HG03342 (cell line): ENCODE measurements around the gene HSPA12B.

Experiments used
- ATAC-seq: cut with Tn5 transposase; IDR thresholded peaks from one replicate; pipeline ENCODE4 v1.9.1; 2021; ENCODE audit warnings: mild to moderate bottlenecking, moderate library complexity; ENCODE audit not compliant: unreplicated experiment

HSPA12B gene

DNA sequence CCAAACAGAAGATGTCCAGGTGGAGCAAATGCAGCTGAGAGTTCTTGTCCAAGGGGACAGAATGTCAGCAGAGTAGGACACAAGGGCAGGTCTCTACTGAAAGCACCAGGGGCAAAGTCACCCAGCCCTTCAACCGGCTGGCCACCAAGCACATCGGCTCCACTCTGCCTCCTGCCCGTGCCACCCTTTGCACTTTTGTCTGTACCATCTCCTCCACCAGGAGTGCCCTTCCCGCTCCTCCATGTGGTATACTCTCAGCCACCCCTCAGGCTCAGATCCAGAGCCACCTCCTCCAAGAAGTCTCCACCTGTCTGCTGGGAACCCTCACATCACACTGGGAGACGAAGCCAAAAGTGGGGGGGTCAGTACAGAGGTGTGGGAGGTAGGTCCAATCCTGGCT lies 4.1 kb upstream of the HSPA12B start:
- no peak for ATAC-seq

DNA sequence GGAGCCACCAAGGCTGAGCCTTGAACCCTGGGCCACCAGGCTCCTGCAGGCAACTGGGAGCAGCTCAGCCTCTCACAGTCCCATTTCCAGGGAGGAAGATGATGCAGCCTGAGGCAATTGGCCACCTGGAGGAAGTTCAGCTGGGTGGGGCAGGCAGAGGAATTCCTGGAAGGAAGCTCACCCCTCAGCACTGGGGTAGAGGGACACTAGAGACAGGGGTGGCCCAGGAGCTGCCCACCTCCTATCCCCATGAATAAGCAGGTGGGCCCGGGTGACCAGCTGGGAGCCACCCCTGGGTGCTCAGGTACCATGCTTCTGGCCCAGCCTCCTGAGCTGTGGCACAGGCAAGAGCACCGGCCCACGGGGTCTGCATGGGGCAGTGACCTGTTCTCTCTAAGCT lies 3.6 kb upstream of the HSPA12B start:
- ATAC-seq, result no peak

GRCh38 chr20:3729378-3729777 lies 3.1 kb upstream of the HSPA12B start:
- no peak for ATAC-seq

DNA sequence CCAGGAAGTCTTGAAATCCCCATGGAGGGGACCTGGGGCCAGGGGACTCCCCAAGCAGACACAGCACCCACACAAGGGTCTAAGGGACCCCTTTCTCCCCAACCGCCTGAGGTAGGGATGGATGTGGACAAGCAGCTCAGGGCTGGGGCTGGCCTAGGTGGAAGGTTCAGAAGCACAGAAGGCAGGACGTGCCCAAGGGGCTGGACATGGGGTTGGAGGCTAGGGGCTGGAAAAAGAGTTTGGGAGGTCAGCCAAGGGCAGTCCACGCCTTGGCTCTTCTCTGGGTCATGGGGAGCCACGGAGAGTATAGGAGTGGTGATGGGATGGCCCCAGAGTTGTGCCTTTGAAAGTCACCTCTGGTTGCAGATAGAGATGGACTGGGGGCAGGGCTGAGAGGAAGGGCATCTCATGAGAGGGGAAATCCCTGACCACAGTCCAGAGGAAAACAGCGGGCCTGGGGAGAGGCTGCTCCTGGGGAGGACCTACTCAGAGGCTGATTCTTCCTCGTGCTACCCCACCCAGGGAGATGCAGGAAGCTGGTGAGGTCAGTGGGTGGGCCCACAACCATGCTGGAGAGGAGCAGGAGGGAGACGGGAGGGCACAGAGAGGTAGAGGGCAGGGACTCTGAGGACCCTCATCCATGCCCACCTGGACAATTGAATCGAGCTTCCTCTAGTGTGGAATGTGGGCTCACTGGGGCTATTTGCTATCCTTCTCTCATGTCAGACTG lies 2.5 kb upstream of the HSPA12B start:
- ATAC-seq, result no peak

DNA sequence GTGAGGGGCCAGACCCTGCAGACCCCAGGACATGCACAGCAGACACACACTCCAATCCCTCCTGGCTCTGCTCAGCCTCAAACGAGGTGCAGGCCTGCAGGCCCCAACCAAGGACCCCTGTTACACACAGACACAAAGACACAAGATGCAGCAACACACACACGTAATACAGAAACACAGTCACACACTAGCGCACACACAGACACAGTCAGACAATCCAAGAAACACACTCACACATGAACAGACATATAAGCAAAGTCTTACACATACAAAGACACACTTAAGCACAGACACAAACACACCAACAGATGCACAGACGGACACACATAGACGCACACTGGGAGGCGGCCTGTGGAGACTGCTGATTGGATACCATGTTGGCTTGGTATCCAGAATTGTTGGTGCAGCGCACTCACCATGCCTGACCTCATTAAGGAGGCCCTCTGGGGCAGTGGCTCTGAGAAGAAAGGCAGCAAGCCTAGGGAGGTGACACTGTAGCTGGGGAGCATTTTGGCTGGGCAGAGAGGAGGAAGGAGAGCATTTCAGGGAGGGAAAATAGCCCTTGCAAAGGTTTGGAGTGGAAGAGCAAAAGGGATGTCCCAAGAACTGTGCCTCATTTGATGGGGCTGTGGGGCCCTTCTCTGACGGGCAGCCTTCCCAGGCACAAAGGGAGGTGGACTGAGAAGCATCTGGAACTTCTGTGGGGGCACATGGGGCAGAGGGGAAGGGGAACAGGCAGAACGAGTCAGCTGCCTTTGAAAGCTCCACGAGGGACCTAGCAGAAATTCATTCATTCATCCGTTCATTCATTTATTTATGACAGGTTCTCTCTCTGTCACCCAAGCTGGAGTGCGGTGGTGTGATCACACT lies 1.4 kb upstream of the HSPA12B start:
- no peak for ATAC-seq

- ATAC-seq, result no peak
Measured at GRCh38 chr20:3731944-3732326, 550 bp upstream of the HSPA12B start.

DNA sequence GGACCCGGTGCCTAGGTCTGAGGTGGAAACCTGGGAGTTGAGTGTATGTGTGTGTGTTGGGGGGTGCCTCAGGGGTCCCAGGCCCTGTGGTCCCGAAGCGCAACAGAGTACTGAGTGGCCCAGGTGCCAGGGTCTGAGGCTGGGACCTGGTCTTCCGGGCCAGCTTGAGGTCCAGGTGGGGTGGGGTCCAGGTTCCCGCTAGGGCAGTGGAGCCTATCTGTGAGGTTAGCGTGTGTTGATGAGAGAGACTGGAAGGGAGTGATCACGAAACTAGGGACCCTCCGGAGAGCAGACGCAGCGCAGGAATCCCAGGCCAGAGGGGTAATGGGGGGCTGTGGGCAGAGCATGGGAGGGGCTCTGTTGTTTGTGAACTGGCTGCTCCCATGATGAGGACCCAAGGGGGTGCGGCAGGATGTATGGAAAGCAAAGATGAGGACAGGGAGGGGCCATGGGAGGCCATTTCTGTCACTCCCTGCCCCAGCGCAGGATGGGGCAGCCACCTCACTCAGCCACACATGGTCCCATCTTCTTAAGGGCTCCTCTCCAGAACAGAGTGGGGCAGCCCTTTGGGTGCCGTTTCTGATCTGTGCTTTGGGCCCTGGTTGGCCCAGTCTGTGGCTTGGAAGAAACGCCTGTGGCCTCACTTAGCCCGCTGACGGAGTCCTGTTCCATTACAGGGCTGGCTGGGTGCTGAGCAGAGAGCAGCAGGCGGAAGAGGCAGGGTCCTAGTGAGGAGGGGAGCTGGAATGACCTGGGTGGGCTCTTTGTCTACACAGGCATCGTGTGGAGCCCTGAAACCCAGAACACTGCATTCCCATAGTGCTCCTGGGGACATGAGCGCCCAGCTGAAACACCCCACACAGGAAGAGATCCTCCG lies 872 bp downstream of the HSPA12B start:
- no peak for ATAC-seq

GRCh38 chr20:3734111-3734843 lies 1.8 kb downstream of the HSPA12B start:
- ATAC-seq, result no peak

DNA sequence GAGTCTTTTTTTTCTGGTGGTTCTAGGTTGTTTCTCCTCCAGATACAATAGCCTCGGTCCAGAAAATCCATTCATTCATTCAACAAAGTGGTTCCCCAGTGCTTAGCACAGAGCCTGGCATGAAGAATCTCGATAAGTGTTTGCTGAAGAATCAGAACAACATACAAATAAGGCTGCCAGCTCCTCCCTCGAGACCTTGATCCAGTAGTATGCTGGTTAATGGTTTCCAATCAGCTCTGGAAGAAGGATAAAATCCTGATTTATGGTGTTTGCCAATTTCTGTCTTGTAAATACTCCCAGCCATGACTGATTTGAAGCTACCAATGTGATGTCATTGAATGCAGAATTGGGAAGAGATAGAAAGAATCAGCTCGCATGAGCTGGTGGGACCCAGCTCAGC lies 3.3 kb downstream of the HSPA12B start:
- ATAC-seq, result no peak

- no peak for ATAC-seq
Measured at GRCh38 chr20:3738111-3739053, 5.9 kb downstream of the HSPA12B start.

DNA sequence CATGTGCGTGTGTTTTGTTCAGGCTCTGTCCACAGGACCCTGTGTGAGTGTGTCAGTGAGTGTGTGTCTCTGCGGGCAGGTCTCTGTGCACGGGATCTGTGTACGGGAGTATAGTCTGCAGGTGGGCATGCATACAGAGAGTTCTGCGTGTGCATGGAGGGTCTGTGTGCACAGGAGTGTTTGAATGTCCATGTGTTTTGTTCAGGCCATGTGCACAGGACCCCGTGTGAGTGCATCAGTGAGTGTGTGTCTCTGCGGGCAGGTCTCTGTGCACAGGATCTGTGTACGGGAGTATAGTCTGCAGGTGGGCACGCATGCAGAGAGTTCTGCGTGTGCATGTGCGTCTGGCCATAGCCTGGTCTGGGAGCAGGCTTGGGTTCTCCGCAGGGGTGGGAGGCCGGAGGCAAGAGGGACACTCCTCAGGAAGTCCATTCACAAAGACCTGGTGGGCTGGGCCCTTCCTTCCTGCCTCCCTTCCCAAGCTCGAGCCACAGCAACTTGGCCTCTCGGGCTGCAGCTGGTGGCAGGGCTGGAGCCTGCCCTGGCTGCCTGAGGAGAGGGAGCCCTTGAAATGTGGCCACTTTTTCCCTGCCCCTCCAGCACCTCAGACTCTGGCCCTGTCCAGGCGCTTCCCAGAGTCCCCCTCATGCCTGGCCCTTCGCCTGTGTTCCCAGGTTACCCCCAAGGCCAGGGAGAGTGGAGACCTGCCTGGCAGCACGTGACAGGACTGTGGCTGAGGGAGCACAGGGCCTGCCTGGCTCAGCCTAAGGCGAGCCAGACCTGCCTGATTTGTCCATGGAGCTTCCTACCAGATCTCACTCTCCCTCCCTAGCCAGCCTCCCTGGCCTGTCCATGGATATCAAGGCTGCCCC lies 6.8 kb downstream of the HSPA12B start:
- no peak for ATAC-seq

- no peak for ATAC-seq
Measured at GRCh38 chr20:3739926-3740451, 7.5 kb downstream of the HSPA12B start.

- no peak for ATAC-seq
Measured at GRCh38 chr20:3740615-3741301, 8.3 kb downstream of the HSPA12B start.

DNA sequence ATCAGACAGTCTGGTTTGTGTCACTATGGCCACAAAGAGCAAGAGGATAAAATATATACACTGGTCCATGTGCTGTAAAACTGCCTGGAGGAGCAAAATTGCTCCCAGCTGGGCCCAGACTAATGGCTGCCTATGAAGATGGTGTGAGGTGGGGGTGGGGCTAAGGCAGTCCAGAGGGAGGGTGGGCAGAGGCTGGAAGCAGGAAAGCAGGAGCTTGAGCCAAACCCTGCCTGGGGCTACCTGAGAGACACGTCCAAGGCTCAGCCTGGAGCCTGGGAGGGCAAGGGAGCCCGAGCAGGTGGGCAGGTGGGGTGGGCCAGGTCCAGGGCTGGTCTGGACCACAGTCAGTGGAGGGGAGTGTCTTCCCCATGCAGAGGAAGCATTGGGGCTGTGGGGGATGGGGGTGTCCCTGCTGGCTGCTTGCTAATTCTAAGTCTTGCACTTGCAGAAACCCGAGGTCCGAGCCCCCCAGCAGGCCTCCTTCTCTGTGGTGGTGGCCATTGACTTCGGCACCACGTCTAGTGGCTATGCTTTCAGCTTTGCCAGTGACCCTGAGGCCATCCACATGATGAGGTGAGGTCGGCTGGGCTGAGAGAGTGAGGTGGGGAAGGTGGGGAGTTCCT lies 9.5 kb downstream of the HSPA12B start:
- no peak for ATAC-seq

DNA sequence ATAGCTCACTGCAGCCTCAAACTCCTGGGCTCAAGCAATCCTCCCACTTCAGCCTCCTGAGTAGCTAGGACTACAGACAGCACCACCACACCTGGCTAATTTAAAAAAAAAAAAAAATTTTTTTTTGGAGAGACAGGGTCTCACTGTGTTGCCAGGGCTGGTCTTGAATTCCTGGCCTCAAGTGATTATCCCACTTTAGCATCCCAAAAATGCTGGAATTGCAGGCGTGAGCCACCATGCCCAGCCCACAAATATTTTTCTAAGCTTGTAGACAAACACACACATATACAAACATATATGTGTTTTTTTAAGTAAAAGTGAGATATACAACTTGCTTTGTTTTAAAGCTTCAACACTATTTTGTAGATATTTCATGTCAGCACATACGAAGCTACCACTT lies 10.8 kb downstream of the HSPA12B start:
- no peak for ATAC-seq

GRCh38 chr20:3744037-3744436 lies 11.6 kb downstream of the HSPA12B start:
- ATAC-seq, result no peak
